ENCODE data around the gene MND1. TPM values are rescaled to one million over a fixed set of nuclear protein-coding genes. Genes with fewer than 3 reads are reported as not detected.

Gene MND1
- total and polyA plus RNA-seq, 2 donors (not counting 3 experiments of a cell fraction or from before 2014, with no cell fraction given), result 0.66 to 7.7 TPM

- dilution Hi-C loops (cut with MboI; ENCODE audit: extremely low pct_ligation_motif_present, low sequenced_read_pairs), result no loop called here
- Histone ChIP-seq H3K9me1 (replicated peaks; ENCODE audit: control insufficient read depth, extremely low read depth, insufficient read depth, low read length) (no peaks in the 10 kb centered on the region), H3K9ac (replicated peaks; ENCODE audit: extremely low read depth, insufficient read depth, low read length) (no peak overlapping the region), H4K20me1 (replicated peaks; ENCODE audit: control insufficient read depth, extremely low read depth, insufficient read depth, low read length) (no peaks in the 10 kb centered on the region), H3K27me3 (ENCODE audit: control insufficient read depth in 2 of 2, insufficient read depth in 2 of 2, low read length in 2 of 2) (no peaks in the 10 kb centered on the region), H3K4me3 (replicated peaks in 1 of 3; ENCODE audit: insufficient read depth in 1 of 3, low read depth in 1 of 3, low read length in 3 of 3) (no peak overlapping the region), H3K4me1 (ENCODE audit: control insufficient read depth, extremely low read depth, insufficient read depth, low read length) (no peaks in the 10 kb centered on the region), H3K36me3 (ENCODE audit: control insufficient read depth in 2 of 2, extremely low read depth in 1 of 2, insufficient read depth in 2 of 2, low read length in 2 of 2) (no peaks in the 10 kb centered on the region), H3K4me2 (ENCODE audit: insufficient read depth, low read length) (no peak overlapping the region), H3K9me3 (replicated peaks; ENCODE audit: control insufficient read depth, insufficient read depth, low read length) (no peaks in the 10 kb centered on the region), H3K27ac (ENCODE audit: insufficient read depth, low read depth, low read length) (no peak overlapping the region), H3K79me2 (ENCODE audit: control insufficient read depth, insufficient read depth, low read length) (no peaks in the 10 kb centered on the region), H2AFZ (ENCODE audit: low read depth, low read length) (no peak overlapping the region)
- ChIA-PET POLR2A (no interaction called here), CTCF (interaction anchor here (0.7 to 1.6 kb wide), 2 partner anchors 21 to 40 kb away, joined by 3 read pairs; partner anchors contain the start of gene TMEM131L)
- FAIRE-seq (no peak), DNase-seq (ENCODE audit: low read depth, low spot score) (no peak)
- BruUV-seq (replicated peaks), result no TSS peak
- intact Hi-C loops (cut with micrococcal nuclease), result no loop called here
- TF ChIP-seq MAX (IDR thresholded peaks at IDR 0.05; ENCODE audit: insufficient read depth, insufficient read length), result no peak
- TF ChIP-seq GATA2 (IDR thresholded peaks at IDR 0.05; ENCODE audit: insufficient read depth, insufficient read length, low read depth, low read length), result no peak
- no peak for TF ChIP-seq EZH2 (IDR thresholded peaks at IDR 0.05; ENCODE audit: borderline replicate concordance, low read depth, low read length, severe bottlenecking)
- no peak for TF ChIP-seq JUN (IDR thresholded peaks at IDR 0.05; ENCODE audit: borderline replicate concordance, insufficient read depth, insufficient read length, low read depth)
- no peak for TF ChIP-seq MYC (IDR thresholded peaks at IDR 0.05; ENCODE audit: low read depth, low read length)
- no peak for TF ChIP-seq FOS (IDR thresholded peaks at IDR 0.05; ENCODE audit: borderline replicate concordance, insufficient read depth, low read length)
- TF ChIP-seq POLR2A (IDR thresholded peaks at IDR 0.05; ENCODE audit: low read depth, low read length), result no peak
- no peak for TF ChIP-seq POLR2AphosphoS5 (IDR thresholded peaks at IDR 0.05; ENCODE audit: insufficient read depth, low read depth, low read length)
- TF ChIP-seq CTCF (IDR thresholded peaks at IDR 0.05; ENCODE audit: extremely low read depth in 1 of 2, insufficient read depth in 1 of 2, low read depth in 1 of 2, low read length in 2 of 2), result no peak
Observed at GRCh38 chr4:153426207-153426885, 81.9 kb downstream of the MND1 start.

All from endothelial cell of umbilical vein (primary cell).